Neural cell (in vitro differentiated cells): ENCODE data around the gene CPNE5.

Experiments used
- EP300 ChIP-seq: fragments of 450-650 bp; conservative IDR thresholded peaks from 2 replicates; pipeline ENCODE4 v1.6.1; 2014; ENCODE audit warnings: antibody characterized with exemption, mild to moderate bottlenecking, moderate library complexity; ENCODE audit not compliant: poor library complexity, severe bottlenecking
- EZH2 ChIP-seq: fragments of 200-600, 300-800 bp; shearing (Covaris generic), sonication (generic); IDR thresholded peaks from 2 replicates; pipeline ENCODE4 v1.6.1; 2014; ENCODE audit warnings: antibody characterized with exemption, low read length, borderline replicate concordance, mild to moderate bottlenecking; ENCODE audit not compliant: insufficient read depth, poor library complexity, severe bottlenecking
- POLR2AphosphoS5 ChIP-seq: IDR thresholded peaks from 2 replicates; pipeline ENCODE4 v1.6.1; 2012
- SMC3 ChIP-seq: fragments of 450-650 bp; conservative IDR thresholded peaks from 2 replicates; pipeline ENCODE4 v1.6.1; 2014; ENCODE audit warnings: antibody characterized with exemption, mild to moderate bottlenecking, moderate library complexity; ENCODE audit not compliant: poor library complexity
- TAF1 ChIP-seq: IDR thresholded peaks from 2 replicates; pipeline ENCODE4 v1.6.1; 2012; ENCODE audit warnings: low read depth
- TF ChIP-seq, protein P1 (sequence below): fragments of 450-650 bp; IDR thresholded peaks from 2 replicates; pipeline ENCODE4 v1.5.1; 2014; ENCODE audit warnings: antibody characterized with exemption, mild to moderate bottlenecking, moderate library complexity; ENCODE audit not compliant: poor library complexity, severe bottlenecking

DNA sequence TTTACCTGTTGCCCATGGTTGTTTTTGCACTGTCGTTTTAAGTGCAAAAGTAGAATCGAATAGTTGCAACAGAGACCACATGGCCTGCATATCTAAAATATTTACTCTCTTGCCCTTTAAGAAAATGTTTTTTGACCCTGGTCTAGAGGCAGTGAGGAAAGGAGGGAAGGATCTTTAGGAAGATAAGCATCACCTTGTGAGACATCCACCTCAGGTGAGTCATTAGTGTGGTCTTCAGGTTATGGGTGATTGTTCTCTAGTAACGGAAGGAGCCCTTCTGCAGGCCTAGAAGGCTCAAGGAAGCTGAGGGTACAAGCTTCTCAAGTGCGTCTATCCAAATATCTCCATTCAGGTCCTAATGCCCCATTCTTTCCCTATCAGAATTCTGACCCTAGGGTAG lies 148.2 kb downstream of the CPNE5 start:
- TF ChIP-seq TAF1 (no peak), EZH2 (no peak), EP300 (no peak), POLR2AphosphoS5 (no peak), SMC3 (no peak)
- TF ChIP-seq, protein P1, sequence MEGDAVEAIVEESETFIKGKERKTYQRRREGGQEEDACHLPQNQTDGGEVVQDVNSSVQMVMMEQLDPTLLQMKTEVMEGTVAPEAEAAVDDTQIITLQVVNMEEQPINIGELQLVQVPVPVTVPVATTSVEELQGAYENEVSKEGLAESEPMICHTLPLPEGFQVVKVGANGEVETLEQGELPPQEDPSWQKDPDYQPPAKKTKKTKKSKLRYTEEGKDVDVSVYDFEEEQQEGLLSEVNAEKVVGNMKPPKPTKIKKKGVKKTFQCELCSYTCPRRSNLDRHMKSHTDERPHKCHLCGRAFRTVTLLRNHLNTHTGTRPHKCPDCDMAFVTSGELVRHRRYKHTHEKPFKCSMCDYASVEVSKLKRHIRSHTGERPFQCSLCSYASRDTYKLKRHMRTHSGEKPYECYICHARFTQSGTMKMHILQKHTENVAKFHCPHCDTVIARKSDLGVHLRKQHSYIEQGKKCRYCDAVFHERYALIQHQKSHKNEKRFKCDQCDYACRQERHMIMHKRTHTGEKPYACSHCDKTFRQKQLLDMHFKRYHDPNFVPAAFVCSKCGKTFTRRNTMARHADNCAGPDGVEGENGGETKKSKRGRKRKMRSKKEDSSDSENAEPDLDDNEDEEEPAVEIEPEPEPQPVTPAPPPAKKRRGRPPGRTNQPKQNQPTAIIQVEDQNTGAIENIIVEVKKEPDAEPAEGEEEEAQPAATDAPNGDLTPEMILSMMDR, result no peak
